NCI-H187 treated with DMSO at 0.1 percent for 48 hours (cell line): ENCODE data around the gene MAB21L3.

Experiments
- DNase-seq: peaks from one replicate; lab custom pipeline; 2025; lab: John Stamatoyannopoulos, UW

MAB21L3 gene

GRCh38 chr1:116110567-116111523 lies at the start of gene MAB21L3:
Gene MAB21L3 (plus strand): TSS chr1:116111399. CDS start chr1:116112616, 1,217 bp downstream.
- no peak for DNase-seq

GRCh38 chr1:116062201-116062600 lies 49.0 kb upstream of the MAB21L3 start:
- no peak for DNase-seq

DNA sequence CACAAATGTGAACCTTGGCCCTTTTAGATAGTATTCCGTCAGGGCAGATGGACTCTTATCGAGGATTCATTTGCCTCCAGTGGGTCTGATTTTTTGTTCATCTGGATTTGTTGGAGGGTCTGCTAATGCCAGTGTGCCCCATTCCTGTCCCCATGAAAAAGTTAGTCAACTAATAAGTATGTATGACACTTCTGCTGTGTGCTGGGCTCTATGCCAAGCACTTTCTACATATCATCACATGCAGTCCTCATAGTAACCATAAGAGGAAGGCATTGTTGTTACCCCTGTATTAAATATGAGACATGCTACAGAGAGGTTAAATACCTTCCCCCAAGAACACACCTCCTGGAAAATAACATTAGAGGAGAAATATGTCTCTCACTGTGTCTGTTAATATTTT lies 46.6 kb upstream of the MAB21L3 start:
- DNase-seq, result no peak

DNA sequence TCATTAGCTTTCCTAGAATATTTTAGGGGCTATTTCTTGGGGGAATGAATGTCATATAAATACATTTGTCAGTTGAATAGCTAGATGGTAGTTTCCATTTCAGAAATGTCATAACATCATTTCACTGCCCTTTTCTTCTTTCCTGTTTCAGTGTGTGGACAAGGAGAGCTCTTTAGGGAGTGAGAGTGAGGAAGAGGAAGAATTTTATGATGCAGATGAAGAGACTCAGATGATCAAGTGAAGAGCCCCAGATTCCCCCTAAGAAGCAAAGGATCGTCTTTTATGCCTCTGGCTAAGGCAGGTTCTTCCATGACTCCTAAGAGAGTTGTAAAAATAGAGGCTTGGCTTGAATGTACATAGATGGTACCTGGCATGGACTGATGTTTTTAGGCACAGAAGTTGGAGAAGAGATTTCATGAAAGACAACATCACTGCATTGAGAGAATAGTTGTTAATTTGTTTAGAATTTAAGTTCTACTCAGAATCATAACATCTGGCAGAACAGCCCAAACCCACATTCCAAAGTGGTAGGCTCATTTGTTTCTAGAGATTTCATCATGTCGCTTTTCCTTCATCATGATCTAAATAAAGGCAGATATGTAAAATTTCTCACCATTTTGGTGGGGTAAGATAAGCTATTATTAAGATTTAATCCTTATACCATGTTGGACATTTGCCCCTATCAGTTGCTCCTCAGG lies 44.2 kb upstream of the MAB21L3 start:
- DNase-seq, result no peak

DNA sequence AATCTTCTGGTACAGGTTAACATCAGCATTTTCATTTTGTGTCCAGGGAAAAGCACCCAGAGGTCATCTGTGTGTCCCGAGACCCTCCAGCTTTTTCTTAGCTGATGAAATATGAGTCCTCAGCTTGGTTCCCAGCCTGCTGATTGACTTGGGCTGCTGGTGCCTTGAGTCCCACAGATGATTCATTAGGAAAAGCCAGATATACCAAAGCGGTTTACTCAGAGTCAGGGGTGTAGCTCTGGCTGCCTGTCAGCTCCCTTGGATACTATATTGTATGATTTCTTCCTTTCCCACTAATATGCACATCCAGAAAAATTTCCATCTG lies 43.7 kb upstream of the MAB21L3 start:
- DNase-seq, result no peak

DNA sequence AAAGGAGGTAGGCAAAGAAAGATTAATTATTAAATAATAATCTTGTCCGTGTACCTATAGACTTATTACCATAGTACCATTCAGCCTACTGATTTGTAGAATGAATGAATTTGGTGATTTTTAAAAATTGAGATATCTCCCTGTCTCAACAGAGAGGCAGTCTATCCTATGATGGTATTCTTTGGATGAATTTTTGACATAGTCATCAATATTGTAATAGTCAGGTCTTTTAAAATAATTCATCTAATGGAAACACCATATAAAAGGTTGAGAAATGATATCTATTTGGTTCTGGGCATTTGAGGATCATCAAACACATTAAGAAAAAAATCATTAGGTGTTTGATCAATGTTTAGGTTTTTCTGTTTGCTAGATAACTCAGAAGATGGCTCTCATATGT lies 35.6 kb upstream of the MAB21L3 start:
- no peak for DNase-seq

- DNase-seq, result no peak
Observed at GRCh38 chr1:116075990-116076389, 35.2 kb upstream of the MAB21L3 start.

DNA sequence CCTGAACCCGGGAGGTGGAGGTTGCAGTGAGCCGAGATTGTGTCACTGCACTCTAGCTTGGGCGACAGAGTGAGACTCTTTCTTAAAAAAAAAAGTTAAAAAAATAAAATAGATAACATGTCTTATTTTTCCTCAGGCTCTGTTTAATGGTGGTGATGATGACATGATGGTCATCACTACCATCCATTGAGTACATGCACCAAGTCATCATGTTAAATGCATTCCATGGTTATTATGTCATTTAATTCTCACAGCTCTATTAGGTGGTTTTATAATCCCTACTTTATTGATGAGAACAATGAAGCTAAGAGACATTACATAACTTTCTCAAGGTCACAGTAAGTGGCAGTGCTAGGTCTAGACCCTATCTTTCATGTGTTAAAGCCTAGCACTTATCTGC lies 34.4 kb upstream of the MAB21L3 start:
- DNase-seq, result no peak

GRCh38 chr1:116078699-116079223 lies 32.4 kb upstream of the MAB21L3 start:
- DNase-seq, result no peak

DNA sequence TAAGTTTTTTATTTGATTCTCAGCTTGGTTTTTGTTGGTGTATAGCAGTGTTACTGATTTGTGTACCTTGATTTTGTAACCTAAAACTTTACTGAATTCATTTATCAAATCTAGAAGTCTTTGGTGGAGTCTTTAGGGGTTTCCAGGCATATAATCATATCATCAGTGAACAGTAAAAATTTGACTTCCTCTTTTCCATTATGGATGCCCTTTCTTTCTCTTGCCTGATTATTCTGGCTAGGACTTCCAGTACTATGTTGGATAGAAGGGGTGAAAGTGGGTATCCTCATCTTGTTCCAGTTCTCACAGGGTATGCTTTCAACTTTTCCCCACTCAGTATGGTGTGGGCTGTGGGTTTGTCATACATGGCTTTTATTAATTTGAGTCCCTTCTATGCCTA lies 23.6 kb upstream of the MAB21L3 start:
- no peak for DNase-seq

GRCh38 chr1:116089870-116090269 lies 21.3 kb upstream of the MAB21L3 start:
- no peak for DNase-seq

DNA sequence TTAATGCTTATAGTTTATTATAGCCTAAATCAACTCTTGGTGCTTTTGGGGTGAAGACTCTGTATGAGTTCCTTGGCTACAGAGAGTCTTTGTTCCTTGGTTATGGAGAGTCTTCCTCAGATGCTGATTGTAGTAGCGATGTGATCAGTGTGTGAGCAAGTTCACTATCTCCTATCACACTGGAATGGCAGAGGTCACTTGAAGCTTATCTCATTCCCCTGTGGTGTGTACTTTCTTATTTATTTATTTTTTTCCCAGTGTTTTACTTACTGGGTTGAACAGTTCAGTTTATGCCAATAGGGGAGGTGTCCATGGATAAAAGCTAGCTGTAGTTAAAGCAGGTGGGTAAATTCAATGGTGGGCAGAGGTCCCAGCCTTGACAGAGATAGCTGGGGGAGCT lies 20.1 kb upstream of the MAB21L3 start:
- no peak for DNase-seq

- DNase-seq, result no peak
Observed at GRCh38 chr1:116092752-116093489, 18.3 kb upstream of the MAB21L3 start.

- no peak for DNase-seq
Observed at GRCh38 chr1:116095027-116095426, 16.2 kb upstream of the MAB21L3 start.

GRCh38 chr1:116096013-116096618 lies 15.1 kb upstream of the MAB21L3 start:
- DNase-seq, result no peak

- DNase-seq, result no peak
Observed at GRCh38 chr1:116097626-116098025, 13.6 kb upstream of the MAB21L3 start.

GRCh38 chr1:116099379-116099778 lies 11.8 kb upstream of the MAB21L3 start:
- DNase-seq, result no peak

GRCh38 chr1:116099919-116100318 lies 11.3 kb upstream of the MAB21L3 start:
- DNase-seq, result no peak

DNA sequence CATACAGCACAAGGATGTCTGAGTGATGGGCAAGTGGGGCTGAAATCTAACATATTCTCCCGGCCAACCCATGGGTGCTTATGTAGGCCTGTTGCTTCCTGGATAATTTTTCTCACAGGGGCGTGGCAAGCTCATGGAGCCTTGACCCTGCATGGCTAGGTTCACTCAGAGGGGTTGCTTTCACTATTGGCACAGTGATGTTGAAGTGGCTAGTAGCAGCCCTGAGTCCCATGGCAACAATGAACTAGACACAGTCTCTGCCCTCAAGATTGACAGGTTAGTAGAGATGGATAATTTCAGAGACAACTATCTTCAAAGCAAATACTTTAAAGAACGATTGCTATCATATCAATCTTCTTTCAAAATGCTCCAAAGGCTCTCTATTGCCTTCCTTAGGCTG lies 6.5 kb upstream of the MAB21L3 start:
- DNase-seq, result no peak

DNA sequence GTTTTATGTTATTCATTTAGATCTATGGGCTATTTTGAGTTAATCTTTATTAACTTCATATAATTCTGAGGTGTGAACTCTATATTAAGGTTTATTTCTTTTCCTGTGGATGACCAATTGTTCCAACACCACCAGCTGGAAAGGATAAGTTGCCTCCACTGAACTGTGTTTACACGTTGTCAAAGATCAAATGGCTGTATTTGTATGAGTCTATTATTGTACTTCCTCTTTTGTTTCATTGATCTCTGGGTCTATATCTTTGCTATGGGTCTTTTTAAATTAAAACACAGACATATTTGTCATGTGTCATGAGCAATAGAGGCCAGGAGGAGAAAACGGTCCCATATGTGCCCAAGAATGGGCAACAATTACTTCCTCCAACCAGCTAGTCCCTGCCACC lies 5.2 kb upstream of the MAB21L3 start:
- DNase-seq, result no peak

GRCh38 chr1:116106646-116107045 lies 4.6 kb upstream of the MAB21L3 start:
- DNase-seq, result no peak

DNA sequence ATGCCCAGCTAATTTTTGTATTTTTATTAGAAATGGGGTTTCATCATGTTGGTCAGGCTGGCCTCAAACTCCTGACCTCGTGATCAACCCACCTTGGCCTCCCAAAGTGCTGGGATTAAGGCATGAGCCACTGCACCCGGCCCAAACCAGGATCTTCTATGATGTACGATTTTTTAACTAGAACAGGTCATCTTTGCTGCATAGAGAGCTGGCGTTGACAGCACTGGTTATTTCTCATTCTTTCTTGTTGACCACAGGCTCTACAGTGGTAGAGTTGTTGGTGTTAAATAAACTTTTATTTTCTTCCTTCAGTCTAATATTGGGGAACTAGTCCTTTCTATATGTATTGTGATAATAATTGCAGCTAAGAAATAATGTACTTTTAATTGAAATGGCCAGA lies 3.8 kb upstream of the MAB21L3 start:
- DNase-seq, result no peak
